ENCODE results near the gene DONSON. TPM values are rescaled to one million over a fixed set of nuclear protein-coding genes. Genes with fewer than 3 reads are reported as not detected.

The DONSON gene
- total RNA-seq, 1 experiment from 2014 or later: 48.8 TPM

DNA sequence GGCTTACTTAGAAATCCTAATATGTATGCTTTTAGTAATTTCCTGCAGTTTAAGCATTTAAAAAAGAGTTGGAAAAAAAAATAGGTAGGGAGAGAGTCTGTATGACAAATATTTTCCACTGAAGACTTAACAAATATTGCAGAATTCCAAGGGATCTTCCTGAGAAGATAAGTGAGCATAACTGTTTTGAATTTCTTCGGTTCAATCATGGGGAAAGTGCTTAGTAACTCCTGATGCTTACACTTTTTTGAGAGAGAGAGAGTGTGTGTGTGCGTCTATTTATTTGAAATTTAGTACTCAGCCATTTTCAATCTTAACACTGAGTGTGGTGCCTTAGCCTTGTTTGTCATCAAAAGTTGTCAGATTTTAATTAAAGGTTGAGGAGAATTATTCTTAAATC is 27.1 kb downstream of the DONSON start:
- DNase-seq (ENCODE audit: low read depth): no peak

DNA sequence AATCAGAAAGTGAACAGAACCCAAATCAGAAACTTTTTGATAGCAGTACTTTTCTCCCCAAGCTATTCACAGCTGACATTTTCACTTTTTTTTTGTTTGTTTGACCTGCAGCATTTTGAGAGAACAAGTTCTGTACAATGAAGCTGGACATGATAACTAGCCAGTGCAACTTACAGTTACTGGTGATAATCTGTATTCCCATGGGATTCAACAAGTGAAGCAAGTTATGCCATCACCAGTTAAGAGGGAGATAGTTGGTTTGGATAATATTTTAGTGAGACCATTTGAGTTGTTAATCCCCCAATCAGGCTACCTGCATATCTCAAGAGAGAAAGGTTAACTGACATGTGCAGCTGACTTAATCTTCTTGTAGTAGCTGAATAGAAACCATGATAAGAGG is 27.5 kb downstream of the DONSON start:
- no peak for DNase-seq (ENCODE audit: low read depth)

- no peak for DNase-seq (ENCODE audit: low read depth)
Observed at GRCh38 chr21:33559813-33560212, 28.7 kb downstream of the DONSON start.

- no peak for DNase-seq (ENCODE audit: low read depth)
Observed at GRCh38 chr21:33558777-33559421, 29.6 kb downstream of the DONSON start.

- no peak for DNase-seq (ENCODE audit: low read depth)
Observed at GRCh38 chr21:33557447-33557846, 31.0 kb downstream of the DONSON start.

DNA sequence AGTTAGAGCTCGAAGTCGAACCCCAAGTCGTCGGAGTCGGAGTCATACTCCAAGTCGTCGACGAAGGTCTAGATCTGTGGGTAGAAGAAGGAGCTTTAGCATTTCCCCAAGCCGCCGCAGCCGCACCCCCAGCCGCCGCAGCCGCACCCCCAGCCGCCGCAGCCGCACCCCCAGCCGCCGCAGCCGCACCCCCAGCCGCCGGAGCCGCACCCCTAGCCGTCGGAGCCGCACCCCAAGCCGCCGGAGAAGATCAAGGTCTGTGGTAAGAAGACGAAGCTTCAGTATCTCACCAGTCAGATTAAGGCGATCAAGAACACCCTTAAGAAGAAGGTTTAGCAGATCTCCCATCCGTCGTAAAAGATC is 33.5 kb downstream of the DONSON start:
- no peak for DNase-seq (ENCODE audit: low read depth)

GRCh38 chr21:33554236-33554981 is 34.1 kb downstream of the DONSON start:
- no peak for DNase-seq (ENCODE audit: low read depth)

DNA sequence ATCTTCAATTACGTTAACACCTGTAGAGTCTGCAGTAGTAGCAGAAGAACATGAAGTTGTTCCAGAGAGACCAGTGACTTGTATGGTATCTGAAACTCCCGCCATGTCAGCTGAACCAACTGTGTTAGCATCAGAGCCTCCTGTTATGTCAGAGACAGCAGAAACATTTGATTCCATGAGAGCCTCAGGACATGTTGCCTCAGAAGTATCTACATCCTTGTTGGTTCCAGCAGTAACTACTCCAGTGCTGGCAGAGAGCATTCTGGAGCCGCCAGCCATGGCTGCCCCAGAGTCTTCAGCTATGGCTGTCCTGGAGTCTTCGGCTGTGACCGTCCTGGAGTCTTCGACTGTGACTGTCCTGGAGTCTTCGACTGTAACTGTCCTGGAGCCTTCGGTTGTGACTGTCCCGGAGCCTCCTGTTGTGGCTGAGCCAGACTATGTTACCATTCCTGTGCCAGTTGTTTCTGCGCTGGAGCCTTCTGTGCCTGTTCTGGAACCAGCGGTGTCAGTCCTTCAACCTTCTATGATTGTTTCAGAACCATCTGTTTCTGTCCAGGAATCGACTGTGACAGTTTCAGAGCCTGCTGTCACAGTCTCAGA is 35.4 kb downstream of the DONSON start:
- no peak for DNase-seq (ENCODE audit: low read depth)

GRCh38 chr21:33552093-33552998 is 36.1 kb downstream of the DONSON start:
- no peak for DNase-seq (ENCODE audit: low read depth)

- DNase-seq (ENCODE audit: low read depth): no peak
Observed at GRCh38 chr21:33551664-33552063, 36.8 kb downstream of the DONSON start.

- no peak for DNase-seq (ENCODE audit: low read depth)
Observed at GRCh38 chr21:33550772-33551660, 37.5 kb downstream of the DONSON start.

DNA sequence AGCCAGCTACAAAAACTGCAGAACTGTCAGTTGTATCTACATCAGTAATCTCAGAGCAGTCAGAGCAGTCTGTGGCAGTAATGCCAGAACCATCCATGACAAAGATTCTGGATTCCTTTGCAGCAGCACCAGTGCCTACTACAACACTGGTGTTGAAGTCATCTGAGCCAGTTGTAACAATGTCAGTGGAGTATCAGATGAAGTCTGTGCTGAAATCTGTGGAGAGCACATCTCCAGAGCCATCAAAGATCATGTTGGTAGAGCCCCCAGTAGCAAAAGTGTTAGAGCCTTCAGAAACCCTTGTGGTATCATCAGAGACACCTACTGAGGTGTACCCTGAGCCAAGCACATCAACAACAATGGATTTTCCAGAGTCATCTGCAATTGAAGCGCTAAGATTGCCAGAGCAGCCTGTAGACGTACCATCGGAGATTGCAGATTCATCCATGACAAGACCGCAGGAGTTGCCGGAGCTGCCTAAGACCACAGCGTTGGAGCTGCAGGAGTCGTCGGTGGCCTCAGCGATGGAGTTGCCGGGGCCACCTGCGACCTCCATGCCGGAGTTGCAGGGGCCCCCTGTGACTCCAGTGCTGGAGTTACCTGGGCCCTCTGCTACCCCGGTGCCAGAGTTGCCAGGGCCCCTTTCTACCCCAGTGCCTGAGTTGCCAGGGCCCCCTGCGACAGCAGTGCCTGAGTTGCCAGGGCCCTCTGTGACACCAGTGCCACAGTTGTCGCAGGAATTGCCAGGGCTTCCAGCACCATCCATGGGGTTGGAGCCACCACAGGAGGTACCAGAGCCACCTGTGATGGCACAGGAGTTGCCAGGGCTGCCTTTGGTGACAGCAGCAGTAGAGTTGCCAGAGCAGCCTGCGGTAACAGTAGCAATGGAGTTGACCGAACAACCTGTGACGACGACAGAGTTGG is 38.4 kb downstream of the DONSON start:
- DNase-seq (ENCODE audit: low read depth): no peak

DNA sequence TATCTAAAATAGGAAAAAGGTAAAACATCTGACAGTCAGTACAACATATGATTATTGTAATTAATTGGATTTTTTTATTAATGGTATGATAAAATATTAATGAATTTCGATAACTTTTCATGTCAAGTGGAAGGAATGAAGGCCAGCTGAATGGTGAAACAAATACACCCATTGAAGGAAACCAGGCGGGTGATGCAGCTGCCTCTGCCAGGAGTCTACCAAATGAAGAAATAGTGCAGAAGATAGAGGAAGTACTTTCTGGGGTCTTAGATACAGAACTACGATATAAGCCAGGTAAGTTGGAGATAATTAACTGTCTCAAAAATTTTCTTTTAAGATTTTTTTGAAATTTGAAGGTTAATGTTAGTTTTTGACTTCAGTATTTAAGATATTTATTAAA is 42.4 kb downstream of the DONSON start:
- DNase-seq (ENCODE audit: low read depth): no peak

GRCh38 chr21:33544451-33545195 is 43.9 kb downstream of the DONSON start:
- no peak for DNase-seq (ENCODE audit: low read depth)

DNA sequence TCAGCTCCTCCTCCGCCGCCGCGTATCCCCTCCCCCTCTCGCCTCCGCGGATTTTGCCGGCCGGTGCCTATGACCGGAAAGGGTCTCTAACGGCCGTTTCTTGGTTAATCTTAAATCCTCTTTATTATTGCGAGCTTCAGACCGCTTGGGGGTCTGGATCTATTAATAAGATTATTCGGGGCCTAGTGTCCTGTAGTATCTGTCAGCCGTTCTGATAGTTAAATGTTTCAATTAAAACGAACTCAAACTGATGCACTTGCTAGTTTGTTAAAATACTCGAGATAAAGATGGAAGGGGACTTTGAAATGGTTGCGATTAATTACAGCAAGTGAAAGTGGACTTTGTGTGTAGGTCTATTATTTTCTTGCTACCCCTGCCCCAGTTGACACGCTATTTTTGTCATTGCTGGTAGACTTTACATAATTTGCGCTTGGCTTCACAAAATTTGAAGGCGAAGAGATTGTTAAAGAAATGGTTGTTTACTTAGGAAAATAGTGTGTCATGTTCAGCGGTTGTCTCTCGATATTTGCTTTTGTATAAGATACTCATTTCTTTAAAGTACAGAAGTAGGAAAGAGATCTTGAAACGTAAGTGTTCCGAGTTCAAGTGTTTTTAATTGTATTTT is 44.9 kb downstream of the DONSON start:
- no peak for DNase-seq (ENCODE audit: low read depth)

DNA sequence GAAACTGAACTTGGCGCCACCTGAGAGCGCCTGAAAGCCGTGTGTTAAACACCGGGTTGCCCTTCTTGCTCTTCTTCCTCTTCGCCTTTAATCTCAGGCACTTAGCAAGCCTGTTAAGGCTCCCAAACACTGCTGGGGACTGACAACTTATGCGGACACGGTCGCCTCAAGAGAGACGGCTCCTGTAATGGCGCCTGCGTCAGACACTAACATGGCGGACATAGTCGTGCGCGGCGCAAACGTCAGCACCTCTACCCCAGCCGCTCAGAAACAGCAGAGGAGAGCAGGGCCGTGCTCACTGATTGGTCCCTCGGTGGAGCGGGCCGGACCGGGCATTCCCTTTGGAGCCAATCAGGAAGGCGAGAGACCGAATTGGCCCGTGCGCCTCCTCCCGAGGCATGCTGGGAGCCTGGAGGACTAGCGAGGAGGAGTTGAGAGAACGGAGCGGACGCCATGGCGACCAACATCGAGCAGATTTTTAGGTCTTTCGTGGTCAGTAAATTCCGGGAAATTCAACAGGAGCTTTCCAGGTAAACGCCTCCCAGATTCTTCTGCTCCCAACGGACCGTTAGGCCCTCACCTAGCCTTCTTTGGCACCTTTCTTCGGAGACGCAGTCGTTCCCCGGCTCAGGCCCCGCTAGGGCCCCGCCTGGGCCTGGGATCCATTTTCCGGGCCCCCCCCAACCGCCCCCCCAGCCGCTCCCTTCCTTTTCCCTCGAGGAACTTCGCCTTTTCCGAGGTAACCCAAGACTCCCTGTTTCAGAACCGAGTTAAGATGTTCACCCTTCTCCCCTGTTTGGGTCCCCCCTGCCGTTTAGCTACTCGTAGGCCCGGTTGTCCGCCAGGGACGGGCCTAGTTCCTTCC is 45.6 kb downstream of the DONSON start, which contains the start of gene SON:
Gene SON, plus strand, starts transcription at position 399 of the 865 bp plus-strand sequence. Its CDS starts 55 bp downstream, at position 454.
- peak; percentile 98 for DNase-seq (ENCODE audit: low read depth)

DNA sequence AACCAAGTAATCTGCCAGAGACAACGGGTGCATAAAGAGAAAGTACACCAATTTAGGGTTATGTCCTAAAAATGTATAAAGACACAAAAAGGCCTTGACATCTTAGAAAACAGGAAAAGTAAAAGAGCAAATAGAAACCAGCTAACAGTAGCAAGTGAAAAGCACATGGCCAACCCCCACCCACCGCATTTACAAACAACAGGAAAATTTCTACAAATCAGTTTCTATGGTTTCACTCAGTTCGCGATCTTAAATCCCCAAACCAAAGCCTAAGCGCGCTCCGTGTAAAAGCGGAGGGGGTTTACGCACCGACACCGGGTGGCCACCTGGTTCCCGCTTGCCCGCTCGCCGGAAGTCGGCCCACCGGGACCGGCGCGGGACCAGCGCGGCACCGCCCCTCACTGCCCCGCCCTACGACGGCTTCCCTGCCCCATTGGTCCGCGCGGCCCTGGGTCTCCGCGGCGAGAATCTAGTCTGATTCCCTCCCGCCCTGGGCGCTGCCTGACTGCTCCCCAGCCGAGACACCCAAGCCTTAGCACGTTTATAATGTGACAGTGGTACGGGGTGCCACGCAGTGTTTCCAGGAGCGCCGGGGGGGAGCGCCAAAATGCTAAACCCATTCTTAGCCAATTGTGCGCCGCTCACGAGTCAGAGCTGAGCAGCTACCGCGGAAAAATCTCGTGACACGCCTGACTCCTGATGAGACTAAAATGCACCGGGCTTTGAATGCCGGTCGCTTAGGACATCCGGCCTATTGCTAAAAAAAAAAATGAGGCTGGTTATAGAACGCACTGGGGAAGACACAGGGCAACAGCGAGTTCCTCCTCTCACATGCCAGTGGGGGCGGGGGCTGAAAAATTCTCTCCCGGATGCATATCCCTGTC is 46.5 kb downstream of the DONSON start, which contains the start of gene GART:
Gene GART, minus strand, starts transcription at position 362 of the 884 bp plus-strand sequence. CDS start 2,802 bp downstream, outside the sequence.
- peak; percentile 78 for DNase-seq (ENCODE audit: low read depth)

Measured in RPMI7951 (cell line).